ENCODE data around the gene WWTR1. TPM values are rescaled to one million over a fixed set of nuclear protein-coding genes. Genes with fewer than 3 reads are reported as not detected.

WWTR1 gene
- total RNA-seq, 1 donor from 2014 or later, result 0.73 TPM

DNA sequence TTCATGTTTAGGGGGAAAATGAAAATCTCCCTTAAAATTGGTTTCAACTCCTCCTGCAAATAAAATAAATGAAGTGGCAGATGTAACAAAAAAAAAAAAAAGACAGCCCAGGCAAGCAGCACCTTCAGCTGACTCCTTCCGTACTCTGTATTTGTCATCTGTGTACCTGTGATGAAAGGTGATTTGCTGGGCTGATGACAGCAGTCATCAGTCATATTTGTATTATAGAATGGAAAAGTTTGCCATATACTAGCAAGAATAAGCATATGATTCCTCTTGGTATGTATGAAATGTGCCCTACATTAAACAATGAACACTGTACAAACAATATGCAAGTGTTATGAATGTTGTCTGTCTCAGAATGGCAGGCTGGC lies 44.1 kb upstream of the WWTR1 start:
- Mint-ChIP-seq H3K27ac (no peak overlapping the region), H3K9me3 (peaks cover 20% of the 10 kb centered on the region), H3K4me1 (peaks cover 4% of the 10 kb centered on the region), H3K36me3 (ENCODE audit: low read depth) (no peaks in the 10 kb centered on the region), H3K4me3 (no peak overlapping the region), H3K27me3 (no peaks in the 10 kb centered on the region)
- ChIA-PET POLR2A (no interaction called here), CTCF (no interaction called here)
- DNase-seq (no peak), ATAC-seq (ENCODE audit: low read depth) (no peak)
- intact Hi-C loops (cut with micrococcal nuclease), result no loop called here
- no peak for TF ChIP-seq CTCF (IDR thresholded peaks at IDR 0.05)

GRCh38 chr3:149701206-149701976 lies 43.6 kb upstream of the WWTR1 start:
- H3K4me3 Mint-ChIP-seq, result no peak overlapping the region
- H3K4me1 Mint-ChIP-seq, result peaks cover 4% of the 10 kb centered on the region
- no peak for DNase-seq
- no peak for ATAC-seq (ENCODE audit: low read depth)
- no peak for TF ChIP-seq CTCF (IDR thresholded peaks at IDR 0.05)
- no peaks in the 10 kb centered on the region for H3K27me3 Mint-ChIP-seq
- no peak overlapping the region for H3K27ac Mint-ChIP-seq
- CTCF ChIA-PET, result no interaction called here
- H3K36me3 Mint-ChIP-seq (ENCODE audit: low read depth), result no peaks in the 10 kb centered on the region
- H3K9me3 Mint-ChIP-seq, result peaks cover 24% of the 10 kb centered on the region
- POLR2A ChIA-PET, result no interaction called here
- intact Hi-C loops (cut with micrococcal nuclease), result no loop called here

DNA sequence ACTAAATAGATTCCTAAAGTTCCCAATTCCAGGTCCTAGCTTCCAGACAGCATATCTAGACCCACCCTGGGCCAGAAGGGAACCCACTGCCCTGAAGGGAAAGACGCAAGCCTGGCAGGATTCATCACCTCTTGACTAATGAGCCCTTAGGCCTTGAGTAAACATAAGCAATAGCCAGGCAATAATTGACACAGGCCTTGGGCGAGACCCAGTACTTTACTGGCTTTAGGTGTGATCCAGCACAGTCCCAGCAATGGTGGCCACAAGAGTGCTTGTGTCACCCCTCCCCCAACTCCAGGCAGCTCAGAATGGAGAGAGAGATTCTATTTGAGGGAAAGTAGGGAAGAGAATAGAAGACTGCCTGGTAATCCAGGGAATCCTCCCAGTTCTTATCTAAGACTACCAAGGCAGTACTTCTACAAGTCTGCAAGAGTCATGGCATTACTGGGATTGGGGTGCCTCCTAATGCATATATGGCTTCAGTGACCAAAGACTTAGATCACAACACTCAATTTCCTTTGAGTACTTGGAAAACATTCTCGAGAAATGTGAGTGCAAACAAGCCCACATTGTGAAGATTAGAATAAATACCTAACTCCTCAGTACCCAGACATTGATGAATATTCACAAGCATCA lies 30.4 kb upstream of the WWTR1 start:
- intact Hi-C loops (cut with micrococcal nuclease), result no loop called here
- peaks cover 11% of the 10 kb centered on the region for H3K27me3 Mint-ChIP-seq
- no peaks in the 10 kb centered on the region for H3K4me1 Mint-ChIP-seq
- POLR2A ChIA-PET, result no interaction called here
- no peak for TF ChIP-seq CTCF (IDR thresholded peaks at IDR 0.05)
- DNase-seq (no peak), ATAC-seq (ENCODE audit: low read depth) (no peak)
- no peaks in the 10 kb centered on the region for H3K36me3 Mint-ChIP-seq (ENCODE audit: low read depth)
- H3K4me3 Mint-ChIP-seq, result no peak overlapping the region
- H3K9me3 Mint-ChIP-seq, result peaks cover 8% of the 10 kb centered on the region
- H3K27ac Mint-ChIP-seq, result no peak overlapping the region
- CTCF ChIA-PET, result no interaction called here

DNA sequence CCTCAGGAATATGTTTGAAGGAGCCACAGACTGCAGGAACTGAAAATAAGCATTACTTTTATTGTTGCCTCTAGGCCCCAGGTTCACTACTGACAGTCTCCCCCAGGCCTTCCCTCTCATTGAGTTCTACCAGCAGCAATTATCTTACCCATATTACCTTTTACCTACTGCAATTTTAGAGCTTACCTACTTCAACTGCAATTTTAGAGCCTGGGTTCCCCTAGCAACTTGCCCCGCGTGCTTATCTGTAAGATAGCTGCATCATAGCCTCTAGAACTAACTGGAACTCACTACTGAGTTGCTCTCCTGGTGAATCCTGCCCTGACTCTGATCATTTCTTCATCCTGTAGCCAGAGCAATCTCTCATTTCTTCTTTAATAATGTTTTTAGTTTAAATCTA lies 29.2 kb upstream of the WWTR1 start:
- Mint-ChIP-seq H3K4me1 (no peaks in the 10 kb centered on the region), H3K27ac (no peak overlapping the region), H3K27me3 (peaks cover 11% of the 10 kb centered on the region), H3K36me3 (ENCODE audit: low read depth) (no peaks in the 10 kb centered on the region), H3K9me3 (peaks cover 3% of the 10 kb centered on the region), H3K4me3 (no peak overlapping the region)
- CTCF ChIA-PET, result no interaction called here
- POLR2A ChIA-PET, result no interaction called here
- ATAC-seq (ENCODE audit: low read depth) (no peak), DNase-seq (no peak)
- intact Hi-C loops (cut with micrococcal nuclease), result no loop called here
- TF ChIP-seq CTCF (IDR thresholded peaks at IDR 0.05), result no peak

DNA sequence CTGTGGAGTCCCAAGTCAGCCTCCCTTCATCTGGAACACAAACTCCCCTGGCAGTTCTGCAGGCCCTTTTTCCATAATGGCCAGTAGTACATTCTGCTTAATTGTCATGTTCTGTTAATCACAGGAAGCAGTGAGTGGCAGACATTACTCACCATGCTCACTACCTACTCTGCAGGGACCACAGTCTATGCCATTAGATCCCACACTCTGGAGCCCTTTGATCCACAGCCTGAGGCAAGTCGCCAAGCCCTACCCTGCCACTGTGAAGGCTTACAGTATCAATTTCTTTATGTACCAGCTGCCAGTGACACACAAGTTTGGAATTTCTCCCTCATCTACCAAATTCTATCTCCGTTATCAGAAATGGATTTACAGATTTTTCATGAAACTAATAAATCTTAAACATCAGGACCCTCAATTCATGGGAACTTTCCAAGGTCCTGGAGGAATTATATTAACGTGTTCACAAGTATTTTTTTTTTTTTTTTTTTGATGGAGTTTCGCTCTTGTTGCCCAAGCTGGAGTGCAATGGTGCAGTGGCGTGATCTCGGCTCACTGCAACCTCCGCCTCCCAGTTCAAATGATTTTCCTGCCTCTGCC lies 20.6 kb upstream of the WWTR1 start:
- CTCF ChIA-PET, result no interaction called here
- Mint-ChIP-seq H3K27me3 (peaks cover 2% of the 10 kb centered on the region), H3K9me3 (no peaks in the 10 kb centered on the region), H3K4me3 (no peak overlapping the region), H3K4me1 (no peaks in the 10 kb centered on the region), H3K36me3 (ENCODE audit: low read depth) (no peaks in the 10 kb centered on the region), H3K27ac (no peak overlapping the region)
- TF ChIP-seq CTCF (IDR thresholded peaks at IDR 0.05), result no peak
- ATAC-seq (ENCODE audit: low read depth), result no peak
- POLR2A ChIA-PET, result no interaction called here
- intact Hi-C loops (cut with micrococcal nuclease), result no loop called here
- no peak for DNase-seq
